Measurements from ENCODE around the gene DLL3. TPM values are rescaled to one million over a fixed set of nuclear protein-coding genes. Genes with fewer than 3 reads are reported as not detected.

Gene DLL3
- total and polyA plus RNA-seq, 2 donors (not counting 1 experiment from before 2014, with no cell fraction given) = 0.46 to 1.1 TPM

DNA sequence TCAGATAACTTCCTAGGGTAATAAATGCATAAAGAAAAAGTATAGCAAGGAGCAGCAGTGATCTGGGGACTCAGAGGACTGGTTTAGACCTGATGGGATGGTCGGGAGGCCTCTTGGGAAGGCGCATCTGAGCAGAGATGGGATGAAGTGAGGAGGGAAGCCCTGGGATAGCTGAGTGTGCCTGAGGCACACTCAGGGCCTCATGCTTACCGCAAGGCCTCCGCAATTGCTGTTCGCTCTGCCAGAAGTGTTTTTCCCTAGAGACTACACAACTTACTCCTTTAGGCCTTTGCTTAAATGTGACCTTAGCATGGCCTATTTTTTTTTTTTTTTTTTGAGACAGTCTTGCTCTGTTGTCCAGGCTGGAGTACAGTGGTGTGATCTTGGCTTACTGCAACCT is 4.1 kb upstream of the DLL3 start:
- CTCF ChIA-PET = interaction anchor here (1.4 kb wide), 1 partner anchor 9 kb away, joined by 3 read pairs; no protein-coding TSS in a partner anchor
- Histone ChIP-seq H3K79me2 (ENCODE audit: control insufficient read depth, insufficient read depth, low read length) (no peaks in the 10 kb centered on the region), H3K4me2 (replicated peaks; ENCODE audit: low read depth, low read length, poor library complexity, severe bottlenecking) (no peak overlapping the region), H3K27ac (ENCODE audit: low read length in 2 of 2) (no peak overlapping the region), H3K4me3 (ENCODE audit: control extremely low read depth in 1 of 5, extremely low read depth in 1 of 5, insufficient read depth in 1 of 5, low read depth in 2 of 5, low read length in 4 of 5) (no peak overlapping the region), H2AFZ (ENCODE audit: insufficient read depth, low read depth, low read length, poor library complexity, severe bottlenecking) (no peak overlapping the region), H3K9ac (ENCODE audit: low read length) (no peak overlapping the region), H3K9me3 (ENCODE audit: control extremely low read depth in 1 of 3, control insufficient read depth in 2 of 3, insufficient read depth in 1 of 3, low read length in 2 of 3) (no peaks in the 10 kb centered on the region), H3K4me1 (ENCODE audit: control insufficient read depth in 2 of 2, insufficient read depth in 2 of 2, low read length in 2 of 2) (peaks cover 20 to 21% of the 10 kb centered on the region in 2 donors), H4K20me1 (ENCODE audit: control insufficient read depth, insufficient read depth, low read length, poor library complexity, severe bottlenecking) (no peaks in the 10 kb centered on the region), H3K27me3 (replicated peaks in 1 of 4; ENCODE audit: control extremely low read depth in 1 of 4, control insufficient read depth in 3 of 4, insufficient read depth in 4 of 4, low read length in 3 of 4) (peaks cover 0 to 21% (median 8%) of the 10 kb centered on the region in 4 experiments), H3K36me3 (replicated peaks in 1 of 2; ENCODE audit: control extremely low read depth in 1 of 2, control insufficient read depth in 1 of 2, extremely low read depth in 1 of 2, insufficient read depth in 2 of 2, low read length in 1 of 2) (peaks cover 2 to 6% of the 10 kb centered on the region in 2 experiments)
- H3K27me3 Mint-ChIP-seq = peaks cover 10% of the 10 kb centered on the region
- intact Hi-C loops (cut with micrococcal nuclease) = no loop called here
- H3K9me3 Mint-ChIP-seq (ENCODE audit: insufficient read depth) = no peaks in the 10 kb centered on the region
- H3K4me3 Mint-ChIP-seq = no peak overlapping the region
- 97% methylated on average over 5 of the region's 5 CpGs for WGBS (ENCODE audit: insufficient coverage)
- no peak for ATAC-seq (ENCODE audit: low read depth)
- DNase-seq = no peak
- TF ChIP-seq EZH2 (IDR thresholded peaks at IDR 0.05; ENCODE audit: borderline replicate concordance, insufficient read depth, low read depth, low read length, poor library complexity, severe bottlenecking) = no peak
- TF ChIP-seq, protein P1, sequence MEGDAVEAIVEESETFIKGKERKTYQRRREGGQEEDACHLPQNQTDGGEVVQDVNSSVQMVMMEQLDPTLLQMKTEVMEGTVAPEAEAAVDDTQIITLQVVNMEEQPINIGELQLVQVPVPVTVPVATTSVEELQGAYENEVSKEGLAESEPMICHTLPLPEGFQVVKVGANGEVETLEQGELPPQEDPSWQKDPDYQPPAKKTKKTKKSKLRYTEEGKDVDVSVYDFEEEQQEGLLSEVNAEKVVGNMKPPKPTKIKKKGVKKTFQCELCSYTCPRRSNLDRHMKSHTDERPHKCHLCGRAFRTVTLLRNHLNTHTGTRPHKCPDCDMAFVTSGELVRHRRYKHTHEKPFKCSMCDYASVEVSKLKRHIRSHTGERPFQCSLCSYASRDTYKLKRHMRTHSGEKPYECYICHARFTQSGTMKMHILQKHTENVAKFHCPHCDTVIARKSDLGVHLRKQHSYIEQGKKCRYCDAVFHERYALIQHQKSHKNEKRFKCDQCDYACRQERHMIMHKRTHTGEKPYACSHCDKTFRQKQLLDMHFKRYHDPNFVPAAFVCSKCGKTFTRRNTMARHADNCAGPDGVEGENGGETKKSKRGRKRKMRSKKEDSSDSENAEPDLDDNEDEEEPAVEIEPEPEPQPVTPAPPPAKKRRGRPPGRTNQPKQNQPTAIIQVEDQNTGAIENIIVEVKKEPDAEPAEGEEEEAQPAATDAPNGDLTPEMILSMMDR (IDR thresholded peaks at IDR 0.05) = no peak
- POLR2A ChIA-PET = no interaction called here
- H3K27ac Mint-ChIP-seq = no peak overlapping the region
- H3K4me1 Mint-ChIP-seq = peaks cover 15% of the 10 kb centered on the region

DNA sequence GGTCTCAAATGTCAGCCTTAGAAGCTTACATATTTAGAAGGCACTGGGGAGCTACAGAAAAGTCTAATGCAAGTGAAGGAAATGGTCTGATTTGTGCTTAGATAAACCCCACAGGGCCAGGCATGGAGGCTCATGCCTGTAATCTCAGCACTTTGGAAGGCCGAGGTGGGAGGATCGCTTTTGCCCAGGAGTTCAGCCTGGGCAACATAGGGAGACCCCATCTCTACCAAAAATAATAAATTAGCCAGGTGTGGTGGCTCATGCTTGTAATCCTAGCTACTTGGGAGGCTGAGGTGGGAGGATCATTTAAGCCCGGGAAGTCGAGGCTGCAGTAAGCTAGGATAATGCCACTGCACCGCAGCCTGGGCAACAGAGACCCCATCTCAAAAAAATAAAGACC is 2.7 kb upstream of the DLL3 start:
- Histone ChIP-seq H4K20me1 (ENCODE audit: control insufficient read depth, insufficient read depth, low read length, poor library complexity, severe bottlenecking) (no peaks in the 10 kb centered on the region), H3K27ac (ENCODE audit: low read length in 2 of 2) (no peak overlapping the region), H3K9ac (ENCODE audit: low read length) (no peak overlapping the region), H3K4me1 (ENCODE audit: control insufficient read depth in 2 of 2, insufficient read depth in 2 of 2, low read length in 2 of 2) (peaks cover 24% of the 10 kb centered on the region in 2 donors), H3K27me3 (replicated peaks in 1 of 4; ENCODE audit: control extremely low read depth in 1 of 4, control insufficient read depth in 3 of 4, insufficient read depth in 4 of 4, low read length in 3 of 4) (peaks cover 0 to 32% (median 16%) of the 10 kb centered on the region in 4 experiments), H3K79me2 (ENCODE audit: control insufficient read depth, insufficient read depth, low read length) (no peaks in the 10 kb centered on the region), H3K4me3 (ENCODE audit: control extremely low read depth in 1 of 5, extremely low read depth in 1 of 5, insufficient read depth in 1 of 5, low read depth in 2 of 5, low read length in 4 of 5) (no peak overlapping the region), H3K9me3 (ENCODE audit: control extremely low read depth in 1 of 3, control insufficient read depth in 2 of 3, insufficient read depth in 1 of 3, low read length in 2 of 3) (no peaks in the 10 kb centered on the region), H3K36me3 (replicated peaks in 1 of 2; ENCODE audit: control extremely low read depth in 1 of 2, control insufficient read depth in 1 of 2, extremely low read depth in 1 of 2, insufficient read depth in 2 of 2, low read length in 1 of 2) (peaks cover 0 to 2% of the 10 kb centered on the region in 2 experiments), H3K4me2 (replicated peaks; ENCODE audit: low read depth, low read length, poor library complexity, severe bottlenecking) (no peak overlapping the region), H2AFZ (ENCODE audit: insufficient read depth, low read depth, low read length, poor library complexity, severe bottlenecking) (no peak overlapping the region)
- Mint-ChIP-seq H3K9me3 (ENCODE audit: insufficient read depth) (no peaks in the 10 kb centered on the region), H3K4me1 (peaks cover 20% of the 10 kb centered on the region), H3K4me3 (no peak overlapping the region), H3K27me3 (peaks cover 19% of the 10 kb centered on the region), H3K27ac (no peak overlapping the region)
- ChIA-PET CTCF (interaction anchor here (1.3 to 1.5 kb wide), 3 partner anchors 18 to 38 kb away, joined by 3 to 4 read pairs (median 4); no protein-coding TSS in a partner anchor), POLR2A (no interaction called here)
- TF ChIP-seq EZH2 (IDR thresholded peaks at IDR 0.05; ENCODE audit: borderline replicate concordance, insufficient read depth, low read depth, low read length, poor library complexity, severe bottlenecking) = no peak
- TF ChIP-seq, protein P1 (IDR thresholded peaks at IDR 0.05) = no peak
- no CpG with 5 or more reads among the region's 5 CpGs for WGBS (ENCODE audit: insufficient coverage)
- DNase-seq (no peak), ATAC-seq (ENCODE audit: low read depth) (no peak)
- intact Hi-C loops (cut with micrococcal nuclease) = no loop called here

All from B cell (primary cell).